Activated naive CD4-positive, alpha-beta T cell (primary cell): ENCODE data around the gene SPINK4.

Experiments
- DNase-seq, 4 experiments: peaks; one replicate each; lab custom pipeline; 2025; lab: John Stamatoyannopoulos, UW

The SPINK4 gene

GRCh38 chr9:33229359-33230114 is 10.4 kb upstream of the SPINK4 start:
- no peak for DNase-seq

DNA sequence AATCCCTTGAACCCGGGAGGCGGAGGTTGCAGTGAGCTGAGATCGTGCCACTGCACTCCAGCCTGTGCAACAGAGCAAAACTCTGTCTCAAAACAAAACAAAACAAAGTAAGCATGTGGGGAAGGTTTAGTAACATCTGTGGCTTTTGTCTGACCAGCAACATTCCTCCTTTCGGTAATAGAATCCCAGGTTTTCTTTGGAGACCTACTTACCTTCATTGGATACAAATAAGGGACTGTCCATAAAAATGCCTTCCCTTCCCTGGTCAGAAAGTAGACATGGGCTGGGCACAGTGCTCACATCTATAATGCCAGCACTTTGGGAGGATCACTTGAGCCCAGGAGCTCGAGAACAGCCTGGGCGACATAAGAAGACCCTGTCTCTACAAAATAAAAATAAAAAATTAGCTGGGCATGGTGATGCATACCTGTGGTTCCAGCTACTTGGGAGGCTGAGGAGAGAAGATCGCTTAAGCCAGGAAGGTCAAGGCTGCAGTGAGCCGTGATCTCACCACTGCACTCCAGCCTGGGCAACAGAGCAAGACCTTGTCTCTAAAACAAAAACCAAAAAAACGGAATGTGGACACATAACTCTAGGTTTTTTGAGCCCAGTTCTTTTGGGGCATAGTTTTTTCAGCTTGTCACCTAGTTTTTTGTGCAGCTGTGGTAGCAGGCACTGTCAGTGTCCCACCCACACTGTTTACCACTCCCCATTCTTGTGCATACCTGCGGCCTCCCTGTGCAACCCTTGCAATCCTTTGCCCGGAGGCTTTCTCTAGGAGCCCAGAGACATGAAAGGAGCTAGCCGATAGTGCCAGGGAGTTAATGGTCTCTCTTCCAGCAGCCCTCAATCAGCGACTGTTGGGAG is 9.0 kb upstream of the SPINK4 start:
- DNase-seq, result no peak

DNA sequence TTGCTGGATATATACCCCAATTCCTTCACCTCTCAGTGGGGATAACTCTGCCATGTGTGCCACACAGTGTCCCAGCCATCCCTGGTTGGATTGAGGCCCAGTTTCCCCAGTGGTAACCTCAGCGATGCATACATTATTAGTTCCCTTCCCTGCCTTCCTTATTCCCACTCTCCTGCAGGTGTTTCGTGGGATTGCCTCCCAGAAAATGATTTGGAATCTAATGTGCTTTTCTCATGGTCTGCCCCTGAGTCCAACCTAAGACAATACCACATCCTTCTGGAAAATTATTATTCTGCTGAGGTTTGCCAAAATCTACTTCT is 8.4 kb upstream of the SPINK4 start:
- no peak for DNase-seq

- no peak for DNase-seq
Observed at GRCh38 chr9:33232815-33233214, 7.2 kb upstream of the SPINK4 start.

DNA sequence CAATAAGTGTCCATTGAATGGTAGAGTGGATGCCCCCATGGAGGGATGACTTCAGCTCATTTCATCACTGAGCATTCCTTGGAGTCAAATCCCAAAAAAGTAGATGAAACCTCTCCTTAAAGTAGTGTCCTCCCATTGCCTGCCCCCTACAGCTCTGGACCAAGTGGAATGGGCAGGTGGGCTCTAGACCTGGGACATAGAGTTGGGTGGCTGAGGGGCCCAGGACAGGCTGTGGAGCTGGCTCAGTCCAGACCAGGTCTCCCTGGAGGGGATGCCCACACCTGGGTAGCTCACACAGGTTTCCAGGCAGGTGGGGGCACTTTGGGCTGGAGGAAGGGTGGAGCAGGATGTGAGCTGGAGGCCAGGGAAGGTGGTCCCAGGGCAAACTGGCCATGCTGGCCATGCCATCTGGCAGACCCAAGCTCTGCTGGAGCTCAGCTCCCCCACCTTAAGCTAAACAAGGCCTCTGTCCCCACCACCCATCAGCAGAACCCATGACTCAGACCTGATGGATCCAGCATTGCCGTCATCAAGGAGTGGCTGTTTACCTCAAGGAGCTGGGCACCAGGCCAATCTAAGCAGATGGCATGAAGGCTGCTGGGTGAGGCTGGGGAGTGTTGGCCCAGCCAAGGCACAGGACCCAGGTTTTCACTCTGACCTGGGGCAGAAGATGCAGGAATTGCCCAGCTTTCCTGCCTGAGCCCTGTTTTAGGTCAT is 6.2 kb upstream of the SPINK4 start:
- no peak for DNase-seq

DNA sequence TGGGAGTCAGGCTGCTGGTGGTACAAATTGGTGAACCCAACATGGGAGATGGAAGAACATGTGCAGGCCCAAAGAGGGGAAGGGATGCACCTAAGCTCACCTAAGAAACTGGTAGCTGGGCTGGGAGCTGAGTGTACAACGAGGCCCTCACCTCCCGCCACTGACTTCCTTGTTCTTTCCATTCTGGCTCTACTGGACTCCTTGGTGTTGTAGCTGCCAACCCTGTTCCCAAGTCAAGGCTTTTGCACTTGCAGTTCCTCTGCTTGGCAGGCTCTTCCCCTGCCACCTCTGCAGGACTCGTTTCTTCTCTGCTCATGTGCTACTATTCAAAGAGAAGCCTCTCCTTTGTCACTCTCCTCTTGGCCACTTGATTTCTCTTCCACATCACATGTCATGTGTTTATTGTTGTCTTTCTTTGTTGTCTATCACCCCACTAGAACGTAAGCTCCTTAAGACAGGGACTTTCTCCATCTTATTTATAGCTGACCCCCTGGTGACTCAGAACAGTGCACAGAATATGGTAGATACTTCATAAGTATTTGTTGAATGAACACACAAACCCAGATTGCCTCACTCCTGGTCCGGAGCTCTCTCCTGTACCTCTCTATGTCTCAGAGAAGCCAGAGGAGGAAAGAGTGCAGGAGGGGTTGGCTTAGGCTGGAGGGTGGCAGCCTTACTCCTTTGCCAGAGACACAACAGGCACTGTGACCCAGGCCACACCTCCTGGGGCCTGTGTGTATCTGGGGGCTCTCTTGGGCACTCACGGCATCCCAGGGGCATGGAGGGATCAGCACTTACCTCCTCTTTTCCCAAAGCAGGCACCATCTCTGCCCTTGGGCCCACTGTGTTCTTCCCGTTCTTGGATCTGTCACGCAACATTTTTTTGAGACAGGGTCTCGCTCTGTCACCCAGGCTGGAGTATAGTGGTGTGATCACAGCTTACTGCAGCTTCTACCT is 5.2 kb upstream of the SPINK4 start:
- no peak for DNase-seq

DNA sequence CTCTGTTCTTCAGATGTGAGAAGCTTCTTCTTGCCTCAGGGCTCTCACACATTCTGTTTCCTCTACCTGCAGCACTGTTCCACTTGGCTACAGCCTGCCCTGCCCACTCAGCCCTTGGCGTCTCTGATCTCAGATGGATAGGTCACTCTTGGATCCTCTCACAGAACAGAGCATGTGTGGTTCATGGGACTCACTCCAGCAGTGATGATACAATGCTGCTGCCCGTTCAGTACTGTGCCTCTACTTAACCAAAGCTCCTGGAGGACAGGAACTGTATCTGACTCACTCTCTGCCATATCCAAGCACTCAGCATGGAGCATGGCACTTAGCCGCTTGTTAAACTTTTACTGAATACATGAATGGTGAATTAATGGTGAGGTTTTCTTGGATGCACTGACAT is 3.4 kb upstream of the SPINK4 start:
- DNase-seq, result no peak

DNA sequence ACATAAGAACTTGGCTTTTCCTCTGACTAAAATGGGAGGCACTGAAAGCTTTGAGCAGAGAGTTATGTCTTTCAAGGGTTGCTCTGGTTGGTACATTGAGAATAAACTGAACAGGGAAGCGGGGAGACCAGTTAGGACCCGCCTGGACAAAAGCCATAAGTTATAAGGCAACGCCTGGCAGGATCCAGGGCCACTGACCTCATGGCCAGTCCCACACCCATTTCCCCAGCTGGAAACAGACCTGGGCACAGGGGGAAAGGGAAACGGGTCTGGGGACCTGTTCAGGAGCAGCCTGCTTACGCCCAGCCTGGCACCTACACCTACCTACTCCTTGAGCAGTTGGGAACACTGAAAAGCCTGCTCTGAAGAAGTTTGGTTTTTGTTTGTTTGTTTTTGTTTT is 1.3 kb downstream of the SPINK4 start:
- no peak for DNase-seq

DNA sequence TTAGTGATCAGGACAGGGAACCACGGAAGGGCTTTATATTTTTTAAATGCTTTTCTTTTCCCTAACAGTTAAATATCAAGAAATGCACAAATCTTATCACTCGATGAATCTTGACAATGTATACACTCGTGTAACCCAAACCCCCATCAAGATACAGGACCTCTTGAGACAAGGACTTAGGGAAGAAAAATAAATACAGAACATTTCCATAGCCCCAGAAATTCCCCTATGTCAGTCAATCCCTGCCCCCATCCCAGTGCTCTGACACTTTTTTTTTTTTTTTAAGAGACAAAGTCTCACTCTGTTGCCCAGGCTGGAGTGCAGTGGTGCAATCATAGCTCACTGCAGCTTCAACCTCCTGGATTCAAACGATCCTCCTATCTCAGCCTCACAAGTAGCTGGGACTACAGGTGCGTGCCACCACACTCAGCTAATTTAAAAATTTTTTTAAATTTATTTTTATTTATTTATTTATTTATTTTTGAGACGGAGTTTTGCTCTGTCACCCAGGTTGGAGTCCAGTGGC is 2.7 kb downstream of the SPINK4 start:
- DNase-seq, result no peak

DNA sequence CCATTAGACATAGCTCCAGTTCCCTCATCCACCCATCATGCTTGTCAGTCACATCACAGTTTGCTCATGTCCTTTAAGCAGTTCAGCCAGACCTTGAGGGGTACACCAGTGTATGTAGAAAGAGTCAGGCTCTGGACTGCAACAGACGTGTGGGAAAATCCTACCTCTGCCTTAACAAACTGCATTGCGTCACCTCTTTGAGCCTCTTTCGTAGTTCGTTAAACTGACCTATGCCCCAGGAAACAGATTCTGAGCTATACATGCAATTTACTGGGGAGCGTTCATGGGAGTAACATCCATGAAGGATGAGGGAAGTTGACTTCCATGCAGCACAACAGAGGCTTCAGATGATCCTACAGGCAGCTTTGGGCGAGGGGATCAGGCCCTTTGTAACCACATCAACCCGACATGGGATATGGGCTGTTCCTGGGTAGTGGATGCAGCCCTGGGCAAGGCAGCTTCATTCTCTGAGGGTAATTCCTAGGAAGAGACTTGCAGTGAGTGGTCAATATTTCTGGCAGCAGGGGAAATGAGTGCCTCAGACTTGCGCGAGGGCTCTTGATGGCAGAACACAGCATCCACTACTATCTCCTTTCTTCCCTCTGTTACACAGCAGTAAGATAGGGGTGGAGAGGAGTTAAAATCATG is 4.3 kb downstream of the SPINK4 start:
- no peak for DNase-seq

GRCh38 chr9:33245341-33245740 is 5.4 kb downstream of the SPINK4 start:
- no peak for DNase-seq

DNA sequence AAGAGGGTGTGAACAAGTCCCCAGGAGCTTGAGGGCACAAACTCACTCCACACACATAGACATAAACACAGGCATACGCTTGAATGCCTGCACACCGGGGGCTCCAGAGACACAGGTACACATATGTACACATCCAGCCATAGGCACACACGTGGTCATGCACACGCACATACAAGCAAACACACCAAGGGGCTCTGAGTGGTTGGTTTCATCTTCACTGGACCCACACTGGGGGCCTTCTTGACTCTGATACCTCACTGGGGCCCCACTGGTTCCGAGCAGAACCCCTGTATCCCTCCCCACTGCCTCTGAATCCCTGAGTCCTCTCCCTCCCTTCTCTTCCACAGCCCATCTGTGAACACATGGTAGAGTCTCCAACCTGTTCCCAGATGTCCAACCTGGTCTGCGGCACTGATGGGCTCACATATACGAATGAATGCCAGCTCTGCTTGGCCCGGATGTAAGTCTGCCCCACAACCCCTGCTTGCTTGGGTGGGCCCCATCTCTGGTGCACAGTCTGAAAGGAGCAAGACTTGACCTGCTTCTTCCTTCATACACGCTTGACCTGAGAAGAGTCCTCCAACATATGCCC is 6.4 kb downstream of the SPINK4 start:
- no peak for DNase-seq

DNA sequence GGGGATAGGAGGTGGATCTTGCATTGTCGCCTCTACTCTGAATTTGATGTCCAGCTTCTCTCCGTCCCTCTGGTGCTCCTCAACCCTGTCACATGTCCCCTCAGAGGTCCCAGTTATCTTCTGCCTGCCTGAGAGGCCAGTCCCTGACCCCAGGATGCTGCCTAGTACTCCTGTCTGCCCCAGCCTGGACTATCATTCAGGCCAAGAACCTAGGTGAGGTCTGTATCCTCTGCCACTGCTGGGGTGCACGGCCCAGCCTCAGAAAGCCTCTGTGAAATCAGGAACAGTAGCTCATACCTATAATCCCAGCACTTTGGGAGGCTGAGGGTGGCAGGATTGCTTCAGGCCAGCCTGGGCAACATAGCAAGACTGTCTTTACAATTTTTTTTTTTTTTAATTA is 8.6 kb downstream of the SPINK4 start:
- DNase-seq, result no peak

DNA sequence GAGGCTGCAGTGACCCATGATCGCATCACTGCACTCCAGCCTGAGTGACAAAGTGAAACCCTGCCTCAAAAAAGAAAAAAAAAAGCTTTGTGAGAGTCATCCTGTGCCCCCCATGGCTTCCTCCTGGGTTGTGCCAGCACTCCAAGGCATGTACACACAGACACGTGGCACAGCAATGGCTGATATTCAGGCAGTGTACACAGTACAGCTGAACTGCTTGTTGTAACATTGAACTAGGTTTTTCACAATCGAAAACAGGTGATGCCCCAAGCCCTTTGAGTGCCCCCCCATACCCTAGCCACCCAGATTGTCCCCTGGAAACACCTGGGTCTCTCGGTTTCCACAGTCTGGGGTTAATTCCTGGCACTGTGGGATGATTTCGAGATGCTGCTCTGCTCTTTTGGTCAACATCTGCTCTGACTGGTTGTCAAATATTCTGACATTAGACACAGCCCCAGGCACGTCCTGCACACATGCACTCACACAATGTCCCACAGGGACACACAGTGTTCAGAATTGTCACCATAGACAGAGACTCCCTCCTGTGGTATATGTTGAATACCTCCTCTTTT is 9.2 kb downstream of the SPINK4 start:
- no peak for DNase-seq

GRCh38 chr9:33249983-33250382 is 10.0 kb downstream of the SPINK4 start:
- no peak for DNase-seq

- no peak for DNase-seq
Observed at GRCh38 chr9:33250458-33250995, 10.6 kb downstream of the SPINK4 start.

GRCh38 chr9:33254211-33254610 is 14.2 kb downstream of the SPINK4 start:
- no peak for DNase-seq

- no peak for DNase-seq
Observed at GRCh38 chr9:33255014-33255413, 15.0 kb downstream of the SPINK4 start.

DNA sequence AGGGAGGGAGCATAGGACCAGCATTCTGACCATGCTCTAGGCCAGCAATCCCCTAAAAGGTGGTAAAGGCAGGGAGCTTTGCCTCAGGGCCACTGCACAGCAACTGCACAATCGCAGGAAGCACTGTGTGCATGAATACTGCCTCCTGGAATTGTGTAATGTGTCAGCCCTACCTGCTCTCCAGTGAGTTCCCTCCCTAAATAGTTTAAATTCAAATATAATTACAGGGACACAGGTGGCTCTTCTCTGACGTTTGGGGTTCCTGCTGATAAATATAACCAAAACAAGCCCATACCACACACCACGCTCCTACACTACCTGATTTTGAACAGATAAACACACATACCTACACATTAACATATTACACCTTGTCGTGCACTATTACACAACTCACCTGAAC is 15.5 kb downstream of the SPINK4 start:
- no peak for DNase-seq

DNA sequence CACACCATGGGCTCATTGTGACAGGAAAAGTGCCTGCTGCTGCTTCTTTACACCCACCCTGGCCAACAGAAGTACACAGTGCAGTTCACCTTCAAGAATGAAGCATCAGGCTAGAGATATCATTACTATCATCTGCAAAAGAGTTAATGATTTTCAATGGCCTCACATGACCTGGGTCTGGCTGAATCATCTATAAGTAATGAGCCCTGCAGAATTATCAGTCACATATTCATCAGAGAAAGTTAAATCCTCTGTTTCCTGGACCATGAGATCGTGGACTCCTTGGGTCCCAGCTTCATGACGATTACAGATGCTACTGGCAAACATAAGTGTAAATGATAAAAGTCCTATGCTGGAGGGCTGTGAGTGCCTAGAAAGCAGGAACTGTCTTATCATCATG is 16.3 kb downstream of the SPINK4 start:
- DNase-seq, result no peak
